Skin epidermis (tissue), 12 donors: ENCODE measurements around the gene TBC1D3G.
"Not testable (repeated sequence)": the region's sequence is repeated elsewhere in the genome, so short reads cannot be mapped to it uniquely, and the experiment has no call there.

Experiments used
- H3K27ac ChIP-seq, 21 experiments: fragments of 200-600 bp; sonication (generic) in 11 of 21; one replicate each; pipeline ENCODE4 v1.5.0; 2020; ENCODE audit warnings: mild to moderate bottlenecking in 3 of 21, inconsistent platforms in 2 of 21, moderate library complexity in 2 of 21
- H3K4me3 ChIP-seq, 7 experiments: fragments of 200-600 bp; sonication (generic) in 2 of 7; one replicate each; pipeline ENCODE4 v1.5.0; 2020; ENCODE audit warnings: inconsistent platforms in 2 of 7, mild to moderate bottlenecking in 2 of 7, moderate library complexity in 1 of 7

The TBC1D3G gene

DNA sequence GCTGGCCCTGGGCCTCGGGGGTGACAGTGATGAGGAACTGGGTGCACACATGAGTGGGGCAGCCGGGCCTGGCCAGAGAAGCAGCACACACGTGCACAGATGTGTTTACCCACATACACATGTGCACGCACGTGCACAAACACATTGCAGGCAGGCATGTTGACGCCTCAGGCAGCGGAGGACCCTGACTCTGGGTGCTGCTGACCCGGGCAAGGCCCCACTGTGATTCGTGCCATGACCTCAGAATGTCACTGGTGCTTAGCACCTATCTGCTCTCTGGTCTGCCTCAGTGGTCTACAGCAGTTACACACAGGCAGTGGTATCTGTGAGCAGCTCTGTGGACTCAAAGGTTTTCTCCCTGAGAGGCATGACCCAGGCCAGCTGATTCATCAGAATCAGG, at the start of gene TBC1D3G:
TBC1D3G (plus strand) TSS at position 301 of the 400 bp plus-strand sequence. CDS start 1,528 bp downstream, outside the sequence.
- H3K27ac ChIP-seq, H3K4me3 ChIP-seq: not testable (repeated sequence)

- not testable (repeated sequence) for H3K27ac ChIP-seq, H3K4me3 ChIP-seq
Observed at GRCh38 chr17:36283256-36283655, 40.4 kb upstream of the TBC1D3G start.

- H3K4me3 ChIP-seq, H3K27ac ChIP-seq: not testable (repeated sequence)
Observed at GRCh38 chr17:36284219-36284618, 39.5 kb upstream of the TBC1D3G start.

DNA sequence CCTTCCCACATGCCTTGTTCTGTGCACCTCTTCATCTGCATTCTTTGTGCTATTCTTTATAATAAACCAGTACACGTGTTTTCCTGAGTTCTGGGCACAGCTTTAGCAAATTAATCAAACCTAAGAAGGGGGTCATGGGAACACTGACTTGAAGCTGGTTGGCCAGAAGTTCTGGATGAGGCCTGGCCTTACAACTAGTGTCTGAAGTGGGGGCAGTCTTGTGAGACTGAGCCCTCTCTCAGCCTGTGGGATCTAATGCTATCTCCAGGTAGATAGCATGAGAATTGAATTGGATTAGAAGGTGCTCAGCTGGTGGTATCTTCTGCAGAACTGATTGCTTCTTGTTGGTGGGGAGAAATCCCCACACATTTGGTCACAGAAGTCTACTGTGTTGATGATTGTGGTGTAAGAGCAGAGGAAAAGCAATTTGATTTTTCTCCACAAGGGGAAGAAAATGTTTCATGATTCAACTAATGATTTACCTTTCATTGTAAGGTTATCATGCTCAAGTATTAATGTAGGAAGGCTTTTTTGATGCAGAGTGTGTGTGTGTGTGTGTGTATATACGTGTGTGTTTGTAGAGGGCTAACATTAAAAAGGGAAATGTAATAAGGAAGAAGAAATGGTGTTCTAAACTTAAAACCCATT, 33.6 kb upstream of the TBC1D3G start:
- H3K27ac ChIP-seq, H3K4me3 ChIP-seq: not testable (repeated sequence)

- H3K27ac ChIP-seq, H3K4me3 ChIP-seq: not testable (repeated sequence)
Observed at GRCh38 chr17:36295161-36295560, 28.5 kb upstream of the TBC1D3G start.

- H3K4me3 ChIP-seq, H3K27ac ChIP-seq: not testable (repeated sequence)
Observed at GRCh38 chr17:36315736-36316135, 7.9 kb upstream of the TBC1D3G start.

DNA sequence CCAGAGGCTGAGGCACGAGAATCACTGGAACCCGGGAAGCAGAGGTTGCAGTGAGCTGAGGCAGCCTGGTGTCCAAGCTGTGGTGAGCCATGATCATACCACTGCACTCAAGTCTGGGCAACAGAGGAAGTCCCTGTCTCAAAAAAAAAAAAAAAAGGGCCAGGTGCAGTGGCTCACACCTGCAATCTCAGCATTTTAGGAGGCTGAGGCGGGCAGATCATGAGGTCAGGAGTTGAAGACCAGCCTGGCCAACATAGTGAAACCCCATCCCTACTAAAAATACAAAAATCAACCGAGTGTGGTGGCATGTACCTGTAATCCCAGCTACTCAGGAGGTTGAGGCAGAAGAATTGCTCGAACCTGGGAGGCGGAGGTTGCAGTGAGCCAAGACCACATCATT, 38.8 kb downstream of the TBC1D3G start:
- H3K27ac ChIP-seq, H3K4me3 ChIP-seq: not testable (repeated sequence)

GRCh38 chr17:36375938-36376337, 52.3 kb downstream of the TBC1D3G start:
- H3K4me3 ChIP-seq, H3K27ac ChIP-seq: not testable (repeated sequence)
